Transverse colon (tissue), 3 donors: ENCODE data around the gene GPN3.

Source experiments
- CTCF ChIP-seq, 5 experiments: fragments of 200-600 bp in 3 of 5; fragments of 450-650 bp in 2 of 5; sonication (generic) in 3 of 5; IDR thresholded peaks; 1 replicate in 2 of 5; 2 replicates in 3 of 5; pipeline ENCODE4 v1.5.1; 2016 to 2017; ENCODE audit warnings: antibody characterized with exemption in 5 of 5, inconsistent platforms in 3 of 5, mild to moderate bottlenecking in 2 of 5, moderate library complexity in 1 of 5
- EP300 ChIP-seq: sonication (generic); formaldehyde crosslinking; IDR thresholded peaks from one replicate; pipeline ENCODE4 v1.6.1; 2017; ENCODE audit warnings: antibody characterized with exemption, low read depth
- POLR2A ChIP-seq: fragments of 450-650 bp; IDR thresholded peaks from one replicate; pipeline ENCODE4 v1.6.1; 2016; ENCODE audit warnings: antibody characterized with exemption, mild to moderate bottlenecking, moderate library complexity

- no peak for TF ChIP-seq POLR2A
- TF ChIP-seq CTCF (IDR thresholded peaks at IDR 0.05), result no peak
- TF ChIP-seq EP300, result no peak
Measured at GRCh38 chr12:110503432-110503831, 35.4 kb upstream of the GPN3 start.
